B cell (primary cell): ENCODE measurements around the gene MARK2. TPM values are rescaled to one million over a fixed set of nuclear protein-coding genes. Genes with fewer than 3 reads are reported as not detected.

Experiments
- ATAC-seq: fragments of 200-7000 bp; cut with Tn5 transposase; one replicate; pipeline ENCODE4 v1.10.0; 2021; ENCODE audit warnings: low read depth, mild to moderate bottlenecking, moderate number of reproducible peaks, moderate library complexity
- CTCF ChIA-PET: fragments of 350-600 bp; sonication (Branson Sonifier 250); formaldehyde crosslinking; loops from one replicate; lab custom pipeline; 2021; ENCODE audit warnings: antibody characterized with exemption, inconsistent platforms; lab: Charles Lee
- POLR2A ChIA-PET: fragments of 350-600 bp; sonication (Branson Sonifier 250); formaldehyde crosslinking; loops from one replicate; lab custom pipeline; 2021; ENCODE audit warnings: antibody characterized with exemption; lab: Charles Lee
- DNase-seq: peaks from one replicate; pipeline ENCODE4 v3.0.0; 2013
- H2AFZ ChIP-seq: 2 replicates; pipeline ENCODE4 v1.6.1; 2012; ENCODE audit warnings: mild to moderate bottlenecking, low read depth, low read length; ENCODE audit not compliant: insufficient read depth, poor library complexity, severe bottlenecking
- H3K27ac ChIP-seq, 2 donors: 1 replicate in 1 of 2; 2 replicates in 1 of 2; pipeline ENCODE4 v1.5.1; 2012 to 2013; ENCODE audit warnings: low read length in 2 of 2, mild to moderate bottlenecking in 2 of 2, moderate library complexity in 1 of 2
- H3K27me3 ChIP-seq, 4 experiments: fragments of 200-600 bp in 1 of 4; sonication (generic) in 1 of 4; replicated peaks in 1 of 4; 1 replicate in 2 of 4; 2 replicates in 2 of 4; pipeline versions ENCODE4 v1.6.1 to v1.7.0; 2013 to 2016; ENCODE audit warnings: low read length in 3 of 4, mild to moderate bottlenecking in 2 of 4, mixed read lengths in 1 of 4, moderate library complexity in 1 of 4; ENCODE audit not compliant: insufficient read depth in 4 of 4, control insufficient read depth in 3 of 4; ENCODE audit errors: control extremely low read depth in 1 of 4
- H3K36me3 ChIP-seq, 2 experiments: replicated peaks in 1 of 2; 1 replicate in 1 of 2; 2 replicates in 1 of 2; pipeline versions ENCODE4 v1.6.1 to v1.7.1; 2013; ENCODE audit warnings: low read length in 1 of 2; ENCODE audit not compliant: insufficient read depth in 2 of 2, control insufficient read depth in 1 of 2; ENCODE audit errors: control extremely low read depth in 1 of 2, extremely low read depth in 1 of 2
- H3K4me1 ChIP-seq, 2 donors: fragments of 200-600 bp in 1 of 2; sonication (generic) in 1 of 2; 1 replicate in 1 of 2; 2 replicates in 1 of 2; pipeline versions ENCODE4 v1.5.1 to v1.6.1; 2013 to 2017; ENCODE audit warnings: low read length in 2 of 2; ENCODE audit not compliant: control insufficient read depth in 2 of 2, insufficient read depth in 2 of 2
- H3K4me2 ChIP-seq: replicated peaks from 2 replicates; pipeline ENCODE3; 2012; ENCODE audit warnings: mild to moderate bottlenecking, low read depth, low read length; ENCODE audit not compliant: poor library complexity, severe bottlenecking
- H3K4me3 ChIP-seq, 5 experiments: fragments of 200-600 bp in 1 of 5; sonication (generic) in 1 of 5; 1 replicate in 3 of 5; 2 replicates in 2 of 5; pipeline versions ENCODE4 v1.5.1 to v1.7.0; 2011 to 2016; ENCODE audit warnings: low read length in 4 of 5, mild to moderate bottlenecking in 4 of 5, low read depth in 2 of 5, control low read depth in 1 of 5, moderate library complexity in 1 of 5; ENCODE audit not compliant: insufficient read depth in 1 of 5; ENCODE audit errors: control extremely low read depth in 1 of 5, extremely low read depth in 1 of 5
- H3K79me2 ChIP-seq: fragments of 200-600 bp; sonication (generic); one replicate; pipeline ENCODE4 v1.6.0; 2016; ENCODE audit warnings: low read length; ENCODE audit not compliant: control insufficient read depth, insufficient read depth
- H3K9ac ChIP-seq: fragments of 200-600 bp; sonication (generic); 2 replicates; pipeline ENCODE4 v1.6.1; 2017; ENCODE audit warnings: mild to moderate bottlenecking, low read length, moderate library complexity
- H3K9me3 ChIP-seq, 3 donors: one replicate each; pipeline versions ENCODE4 v1.6.1 to v1.7.1; 2013; ENCODE audit warnings: low read length in 2 of 3; ENCODE audit not compliant: control insufficient read depth in 2 of 3, insufficient read depth in 1 of 3; ENCODE audit errors: control extremely low read depth in 1 of 3
- H4K20me1 ChIP-seq: 2 replicates; pipeline ENCODE4 v1.6.0; 2012; ENCODE audit warnings: mild to moderate bottlenecking, low read length; ENCODE audit not compliant: insufficient read depth, control insufficient read depth, poor library complexity, severe bottlenecking
- H3K27ac Mint-ChIP-seq: one replicate; pipeline ENCODE4 v1.8.0; 2021; ENCODE audit warnings: mixed read lengths
- H3K27me3 Mint-ChIP-seq: one replicate; pipeline ENCODE4 v1.8.0; 2021; ENCODE audit warnings: mixed read lengths
- H3K4me1 Mint-ChIP-seq: one replicate; pipeline ENCODE4 v1.8.0; 2021; ENCODE audit warnings: mixed read lengths
- H3K4me3 Mint-ChIP-seq: one replicate; pipeline ENCODE4 v1.8.0; 2021; ENCODE audit warnings: mixed read lengths
- H3K9me3 Mint-ChIP-seq: one replicate; pipeline ENCODE4 v1.8.0; 2022; ENCODE audit warnings: mixed read lengths; ENCODE audit not compliant: insufficient read depth
- CTCF ChIP-seq: fragments of 200-600 bp; IDR thresholded peaks from one replicate; pipeline ENCODE4 v1.8.0; 2022; ENCODE audit warnings: antibody characterized with exemption, mild to moderate bottlenecking
- EZH2 ChIP-seq: IDR thresholded peaks from 2 replicates; pipeline ENCODE4 v1.6.1; 2012; ENCODE audit warnings: borderline replicate concordance, low read depth, mild to moderate bottlenecking, moderate library complexity, low read length; ENCODE audit not compliant: insufficient read depth, poor library complexity, severe bottlenecking
- WGBS: methylation state at CpG from one replicate; pipeline ENCODE4 v1.1.5; 2013; ENCODE audit warnings: missing lambda C conversion rate; ENCODE audit not compliant: insufficient coverage; 5-methylcytosine and 5-hydroxymethylcytosine counted together
- intact Hi-C: fragments of 100-400 bp; cut with micrococcal nuclease; formaldehyde crosslinking; loops from one replicate; pipeline ENCODE4 v1.10.0; 2022
- polyA plus RNA-seq: library from polyadenylated mRNA; depleted of rRNA; stranded (reverse); fragments of >200 nt; gene quantifications from 2 replicates; pipeline ENCODE4 v1.2.3, GENCODE V29; 2012
- total RNA-seq, 2 donors: library from RNA; stranded (reverse); fragments of 120-200 nt in 1 of 2; gene quantifications; 1 replicate in 1 of 2; 2 replicates in 1 of 2; pipeline versions ENCODE4 v1.2.3 to v1.2.4, GENCODE V29; 2013 to 2022

The MARK2 gene
- total and polyA plus RNA-seq, 2 donors (not counting 1 experiment from before 2014, with no cell fraction given), result 47.2 to 58.1 TPM

- H3K4me1 ChIP-seq, result peaks cover 27 to 35% of the 10 kb centered on the region in 2 donors
- H2AFZ ChIP-seq, result no peak overlapping the region
- Mint-ChIP-seq H3K9me3 (no peaks in the 10 kb centered on the region), H3K4me3 (no peak overlapping the region), H3K27me3 (no peaks in the 10 kb centered on the region), H3K4me1 (peaks cover 36% of the 10 kb centered on the region), H3K27ac (peak overlapping the region; percentile 37)
- H3K9ac ChIP-seq, result no peak overlapping the region
- H3K4me2 ChIP-seq, result no peak overlapping the region
- POLR2A ChIA-PET, result interaction anchor here (0.6 kb wide), 1 partner anchor 9 kb away, joined by 3 read pairs; no protein-coding TSS in a partner anchor
- no peaks in the 10 kb centered on the region for H3K27me3 ChIP-seq
- TF ChIP-seq EZH2 (no peak), CTCF (no peak)
- no peak for ATAC-seq
- no peak overlapping the region for H3K4me3 ChIP-seq
- peaks cover 25% of the 10 kb centered on the region for H4K20me1 ChIP-seq
- peaks cover 64% of the 10 kb centered on the region for H3K79me2 ChIP-seq
- no peak for DNase-seq
- peaks cover 3 to 11% of the 10 kb centered on the region in 2 experiments for H3K36me3 ChIP-seq
- intact Hi-C loops, result no loop called here
- H3K27ac ChIP-seq, result peak overlapping the region in 1 of 2 donors; percentile 81
- no CpG with 5 or more reads among the region's 4 CpGs for WGBS
- CTCF ChIA-PET, result interaction anchor here (0.7 to 11.7 kb wide), 4 partner anchors 10 to 361 kb away, joined by 3 to 254 read pairs (median 4); partner anchors contain the start of genes MARK2 and ZFTA
- H3K9me3 ChIP-seq, result no peaks in the 10 kb centered on the region
These were observed 103.0 kb downstream of the MARK2 start for GRCh38 chr11:63941901-63942300.

GRCh38 chr11:63942803-63943202, 103.9 kb downstream of the MARK2 start:
- H3K9ac ChIP-seq, result no peak overlapping the region
- no peak overlapping the region for H3K4me2 ChIP-seq
- no peaks in the 10 kb centered on the region for H3K9me3 Mint-ChIP-seq
- ATAC-seq (no peak), DNase-seq (no peak)
- H3K27ac ChIP-seq, result no peak overlapping the region
- no peaks in the 10 kb centered on the region for H3K9me3 ChIP-seq
- H4K20me1 ChIP-seq, result peaks cover 25% of the 10 kb centered on the region
- CTCF ChIA-PET, result interaction anchor here (0.6 to 11.7 kb wide), 5 partner anchors 10 to 360 kb away, joined by 3 to 254 read pairs (median 3); partner anchors contain the start of genes MARK2 and ZFTA
- 94% methylated on average over 3 of the region's 3 CpGs for WGBS
- no peak overlapping the region for H2AFZ ChIP-seq
- intact Hi-C loops, result no loop called here
- POLR2A ChIA-PET, result no interaction called here
- H3K27ac Mint-ChIP-seq, result no peak overlapping the region
- H3K79me2 ChIP-seq, result peaks cover 65% of the 10 kb centered on the region
- H3K4me3 Mint-ChIP-seq, result no peak overlapping the region
- peaks cover 3 to 11% of the 10 kb centered on the region in 2 experiments for H3K36me3 ChIP-seq
- no peak overlapping the region for H3K4me3 ChIP-seq
- TF ChIP-seq CTCF (no peak), EZH2 (no peak)
- peaks cover 36% of the 10 kb centered on the region for H3K4me1 Mint-ChIP-seq
- peaks cover 27 to 34% of the 10 kb centered on the region in 2 donors for H3K4me1 ChIP-seq
- H3K27me3 Mint-ChIP-seq, result no peaks in the 10 kb centered on the region
- no peaks in the 10 kb centered on the region for H3K27me3 ChIP-seq
